Activated T-cell treated with anti-CD3 and anti-CD28 coated beads, Interleukin-2, amount 50 U/mL, for 48 hours (primary cell): ENCODE data around the gene CAST.

Source experiments
- DNase-seq, 2 experiments: peaks; one replicate each; pipeline ENCODE4 v3.0.0-alpha.2; 2020

The CAST gene

GRCh38 chr5:96645091-96645490 lies 17.1 kb upstream of the CAST start:
- DNase-seq = no peak

- DNase-seq = no peak
Measured at GRCh38 chr5:96648023-96648422, 14.2 kb upstream of the CAST start.

GRCh38 chr5:96648593-96648992 lies 13.6 kb upstream of the CAST start:
- no peak for DNase-seq

- no peak for DNase-seq
Measured at GRCh38 chr5:96649251-96649662, 12.9 kb upstream of the CAST start.

GRCh38 chr5:96649681-96650540 lies 12.3 kb upstream of the CAST start:
- DNase-seq = no peak

- DNase-seq = no peak
Measured at GRCh38 chr5:96651047-96651446, 11.1 kb upstream of the CAST start.

GRCh38 chr5:96651948-96652753 lies 10.0 kb upstream of the CAST start:
- no peak for DNase-seq

GRCh38 chr5:96652769-96653454 lies 9.3 kb upstream of the CAST start:
- DNase-seq = no peak

GRCh38 chr5:96654209-96654608 lies 8.0 kb upstream of the CAST start:
- no peak for DNase-seq

- DNase-seq = no peak
Measured at GRCh38 chr5:96655085-96655484, 7.1 kb upstream of the CAST start.

GRCh38 chr5:96655506-96655905 lies 6.7 kb upstream of the CAST start:
- DNase-seq = no peak

GRCh38 chr5:96657068-96657467 lies 5.1 kb upstream of the CAST start:
- DNase-seq = peak; percentile 55 to 57

- no peak for DNase-seq
Measured at GRCh38 chr5:96658272-96658671, 3.9 kb upstream of the CAST start.

- no peak for DNase-seq
Measured at GRCh38 chr5:96659170-96659569, 3.0 kb upstream of the CAST start.

- DNase-seq = peak; percentile 49 to 57
Measured at GRCh38 chr5:96660971-96661854, 963 bp upstream of the CAST start.

- DNase-seq = peak; percentile 94 to 96
Measured at GRCh38 chr5:96662725-96663518, 746 bp downstream of the CAST start.

- no peak for DNase-seq
Measured at GRCh38 chr5:96663608-96664007, 1.4 kb downstream of the CAST start.

- DNase-seq = no peak
Measured at GRCh38 chr5:96664669-96665068, 2.5 kb downstream of the CAST start.

- DNase-seq = no peak
Measured at GRCh38 chr5:96668725-96669124, 6.5 kb downstream of the CAST start.

- DNase-seq = no peak
Measured at GRCh38 chr5:96669909-96670308, 7.7 kb downstream of the CAST start.

GRCh38 chr5:96671441-96671840 lies 9.3 kb downstream of the CAST start:
- no peak for DNase-seq

GRCh38 chr5:96673127-96673526 lies 11.0 kb downstream of the CAST start:
- no peak for DNase-seq
